ENCODE results near the gene KCNJ6.

KCNJ6 gene

GRCh38 chr21:37561941-37562919 lies 354.0 kb downstream of the KCNJ6 start:
- DNase-seq, result no peak

GRCh38 chr21:37561506-37561905 lies 354.8 kb downstream of the KCNJ6 start:
- DNase-seq, result no peak

GRCh38 chr21:37560385-37560784 lies 355.9 kb downstream of the KCNJ6 start:
- DNase-seq, result no peak

GRCh38 chr21:37558676-37559211 lies 357.5 kb downstream of the KCNJ6 start:
- no peak for DNase-seq
